Hepatocyte (in vitro differentiated cells): ENCODE results near the gene FAXDC2.

Source experiments
- CTCF ChIP-seq: fragments of 200-600 bp; sonication (generic); IDR thresholded peaks from 2 replicates; pipeline ENCODE4 v1.5.1; 2016; ENCODE audit warnings: antibody characterized with exemption, mild to moderate bottlenecking; ENCODE audit not compliant: poor library complexity
- EZH2 ChIP-seq: fragments of 200-600 bp; sonication (generic); IDR thresholded peaks from 2 replicates; pipeline ENCODE4 v1.6.1; 2016; ENCODE audit warnings: antibody characterized with exemption, mild to moderate bottlenecking, borderline replicate concordance
- EZH2phosphoT487 ChIP-seq: fragments of 200-600 bp; sonication (generic); IDR thresholded peaks from one replicate; pipeline ENCODE4 v1.6.1; 2018; ENCODE audit warnings: antibody characterized with exemption, mild to moderate bottlenecking, low read depth, moderate library complexity; ENCODE audit not compliant: unreplicated experiment, severe bottlenecking

- no peak for TF ChIP-seq CTCF
- no peak for TF ChIP-seq EZH2
- no peak for TF ChIP-seq EZH2phosphoT487
Observed at GRCh38 chr5:154830596-154830995, 19.8 kb downstream of the FAXDC2 start.
